Thoracic aorta (tissue), 2 donors: ENCODE data around the gene C6orf15. TPM values are rescaled to one million over a fixed set of nuclear protein-coding genes. Genes with fewer than 3 reads are reported as not detected.

ENCODE experiments used
- ATAC-seq: fragments of 150-250 bp; one replicate; pipeline ENCODE4 v1.8.0; 2017; ENCODE audit warnings: low read depth; ENCODE audit not compliant: insufficient number of reproducible peaks, low FRiP score
- DNase-seq: peaks from one replicate; pipeline ENCODE4 v3.0.0-alpha.2; 2020; ENCODE audit warnings: low spot score
- H3K27ac ChIP-seq, 2 donors: fragments of 200-600 bp; sonication (generic); 1 replicate in 1 of 2; 2 replicates in 1 of 2; pipeline ENCODE4 v1.5.1; 2016; ENCODE audit warnings: mild to moderate bottlenecking in 2 of 2, moderate library complexity in 2 of 2
- H3K27me3 ChIP-seq: fragments of 200-600 bp; sonication (generic); replicated peaks from 2 replicates; pipeline ENCODE4 v1.6.0; 2016; ENCODE audit warnings: mild to moderate bottlenecking; ENCODE audit not compliant: insufficient read depth
- H3K36me3 ChIP-seq: fragments of 200-600 bp; sonication (generic); one replicate; pipeline ENCODE4 v1.5.1; 2016
- H3K4me1 ChIP-seq, 2 donors: fragments of 200-600 bp; sonication (generic); 1 replicate in 1 of 2; 2 replicates in 1 of 2; pipeline versions ENCODE4 v1.5.1 to v1.6.0; 2016; ENCODE audit warnings: low read depth in 2 of 2, mild to moderate bottlenecking in 1 of 2; ENCODE audit not compliant: control insufficient read depth in 1 of 2
- H3K4me3 ChIP-seq: fragments of 200-600 bp; sonication (generic); 2 replicates; pipeline ENCODE4 v1.5.1; 2016; ENCODE audit warnings: mild to moderate bottlenecking
- H3K9me3 ChIP-seq: fragments of 200-600 bp; sonication (generic); 2 replicates; pipeline ENCODE4 v1.5.1; 2016
- total RNA-seq, 2 donors: library from RNA; depleted of rRNA; stranded (reverse); fragments of >200 nt; gene quantifications; one replicate each; pipeline versions ENCODE4 v1.1.0 to v1.2.3, GENCODE V29; 2016
- TF ChIP-seq, protein P1 (sequence below): fragments of 200-600 bp; sonication (generic); IDR thresholded peaks from one replicate; pipeline ENCODE4 v1.5.1; 2019; ENCODE audit warnings: antibody characterized with exemption

C6orf15 gene
- total RNA-seq, 2 donors from 2014 or later: not detected

DNA sequence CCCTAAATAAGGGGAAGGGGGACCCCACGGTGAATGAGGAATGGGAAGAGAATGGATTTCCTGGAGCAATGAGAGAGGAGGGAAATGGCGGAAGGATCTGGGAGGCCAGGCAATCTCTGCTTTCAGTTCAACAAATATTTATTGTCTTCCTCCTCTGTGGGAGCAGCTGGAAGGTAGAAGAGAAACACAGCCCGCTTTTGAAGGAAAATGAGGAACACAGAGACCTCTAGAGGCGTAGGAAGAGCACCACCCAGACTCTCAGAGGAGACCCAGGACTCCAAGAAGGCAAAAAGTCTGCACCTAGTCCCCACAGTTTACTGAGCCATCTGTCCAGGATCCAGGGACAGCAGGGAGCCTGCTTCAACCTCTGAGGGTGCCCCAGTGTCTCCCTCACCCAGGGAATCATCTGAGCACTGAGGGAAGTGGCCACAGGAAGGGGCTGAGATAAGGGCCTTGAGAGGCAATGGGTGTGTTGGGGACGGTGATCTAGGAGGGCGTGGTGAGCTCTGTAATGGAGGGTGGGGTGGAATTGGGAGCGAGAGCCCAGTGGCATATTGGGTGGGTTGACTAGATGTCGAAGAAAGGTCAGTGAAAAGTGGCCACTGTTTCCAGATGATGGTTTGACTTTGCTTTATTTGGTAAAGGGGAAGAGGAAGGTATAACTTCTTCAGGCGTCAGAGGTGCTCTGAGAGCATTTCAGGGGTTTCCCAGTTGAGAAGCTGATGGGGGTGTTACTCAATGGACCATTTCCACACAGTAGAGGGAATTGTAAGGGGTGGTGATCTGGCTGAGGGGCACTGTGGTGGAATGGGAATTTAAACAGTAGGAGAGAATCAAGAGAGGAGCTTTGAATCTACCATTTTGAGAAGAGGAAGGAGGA, 2.8 kb upstream of the C6orf15 start:
- Histone ChIP-seq H3K4me3 (peak overlapping the region; percentile 60), H3K9me3 (no peaks in the 10 kb centered on the region), H3K36me3 (no peaks in the 10 kb centered on the region), H3K4me1 (peaks cover 6 to 37% of the 10 kb centered on the region in 2 donors), H3K27me3 (no peaks in the 10 kb centered on the region), H3K27ac (peak overlapping the region; percentile 63 to 74)
- DNase-seq (no peak), ATAC-seq (no peak)
- TF ChIP-seq, protein P1, sequence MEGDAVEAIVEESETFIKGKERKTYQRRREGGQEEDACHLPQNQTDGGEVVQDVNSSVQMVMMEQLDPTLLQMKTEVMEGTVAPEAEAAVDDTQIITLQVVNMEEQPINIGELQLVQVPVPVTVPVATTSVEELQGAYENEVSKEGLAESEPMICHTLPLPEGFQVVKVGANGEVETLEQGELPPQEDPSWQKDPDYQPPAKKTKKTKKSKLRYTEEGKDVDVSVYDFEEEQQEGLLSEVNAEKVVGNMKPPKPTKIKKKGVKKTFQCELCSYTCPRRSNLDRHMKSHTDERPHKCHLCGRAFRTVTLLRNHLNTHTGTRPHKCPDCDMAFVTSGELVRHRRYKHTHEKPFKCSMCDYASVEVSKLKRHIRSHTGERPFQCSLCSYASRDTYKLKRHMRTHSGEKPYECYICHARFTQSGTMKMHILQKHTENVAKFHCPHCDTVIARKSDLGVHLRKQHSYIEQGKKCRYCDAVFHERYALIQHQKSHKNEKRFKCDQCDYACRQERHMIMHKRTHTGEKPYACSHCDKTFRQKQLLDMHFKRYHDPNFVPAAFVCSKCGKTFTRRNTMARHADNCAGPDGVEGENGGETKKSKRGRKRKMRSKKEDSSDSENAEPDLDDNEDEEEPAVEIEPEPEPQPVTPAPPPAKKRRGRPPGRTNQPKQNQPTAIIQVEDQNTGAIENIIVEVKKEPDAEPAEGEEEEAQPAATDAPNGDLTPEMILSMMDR: no peak

DNA sequence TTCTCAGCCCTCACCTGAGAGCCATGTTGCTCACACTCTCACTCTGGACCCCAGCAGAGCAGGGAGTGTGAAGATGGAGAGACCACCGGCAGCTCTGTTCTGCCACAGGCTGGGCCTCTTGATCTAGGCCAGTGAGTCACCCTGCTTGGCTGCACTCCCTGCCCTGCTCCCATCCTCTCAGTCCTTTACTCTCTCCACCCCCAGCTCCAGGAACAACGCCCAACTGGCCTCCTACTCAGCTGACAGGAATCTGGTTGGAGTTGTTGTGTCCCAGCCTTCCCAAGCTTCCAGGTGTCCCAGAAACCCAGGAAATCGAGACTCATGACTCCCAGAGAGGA, 2.1 kb upstream of the C6orf15 start, which contains the start of gene PSORS1C1:
Gene PSORS1C1, plus strand, starts transcription at position 260 of the 338 bp plus-strand sequence. CDS start 14,833 bp downstream, outside the sequence.
- Histone ChIP-seq H3K9me3 (no peaks in the 10 kb centered on the region), H3K27me3 (no peaks in the 10 kb centered on the region), H3K4me3 (peak within 1 kb of the TSS; percentile 60), H3K36me3 (no peaks in the 10 kb centered on the region), H3K4me1 (peaks cover 6 to 37% of the 10 kb centered on the region in 2 donors), H3K27ac (peak within 1 kb of the TSS; percentile 63 to 74)
- TF ChIP-seq, protein P1: no peak
- peak; percentile 67 for ATAC-seq
- DNase-seq: peak; percentile 86

DNA sequence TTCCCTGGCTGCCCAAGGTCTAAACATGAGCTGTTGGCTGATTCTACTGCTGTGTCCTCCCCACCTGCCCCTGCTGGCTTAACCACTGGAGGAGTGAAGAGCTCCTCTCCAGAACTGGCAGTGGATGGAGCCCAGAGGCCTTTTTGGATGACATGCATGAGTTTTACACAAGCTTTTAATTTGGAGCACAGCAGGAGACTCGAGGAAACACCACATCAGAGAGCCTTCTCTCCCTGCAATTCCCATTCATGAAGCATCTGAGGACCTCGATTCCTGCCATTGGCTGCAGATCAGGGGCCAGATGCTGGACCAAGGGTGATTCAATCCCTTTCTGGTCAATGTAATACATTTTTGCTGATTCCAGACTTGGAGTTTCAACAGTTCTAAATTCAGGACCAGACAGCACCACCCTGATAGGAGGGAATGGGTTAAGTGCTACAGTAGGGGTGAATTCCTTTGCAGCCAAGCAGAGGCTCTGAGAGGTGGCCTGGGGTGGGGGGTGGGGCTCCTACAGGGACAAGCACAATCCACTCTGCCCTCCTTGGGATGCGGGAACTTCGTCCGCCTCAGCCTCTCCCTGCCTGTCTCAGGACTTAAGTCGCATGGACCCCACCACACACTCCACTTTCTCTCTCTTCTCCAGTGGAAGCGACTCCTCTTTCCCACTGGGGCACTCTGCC, 1.6 kb upstream of the C6orf15 start:
- no peaks in the 10 kb centered on the region for H3K9me3 ChIP-seq
- H3K27me3 ChIP-seq: no peaks in the 10 kb centered on the region
- H3K36me3 ChIP-seq: no peaks in the 10 kb centered on the region
- ATAC-seq (peak; percentile 28), DNase-seq (no peak)
- TF ChIP-seq, protein P1: no peak
- no peak overlapping the region for H3K4me3 ChIP-seq
- H3K27ac ChIP-seq: peak overlapping the region in 1 of 2 donors; percentile 63
- H3K4me1 ChIP-seq: peaks cover 6 to 37% of the 10 kb centered on the region in 2 donors

DNA sequence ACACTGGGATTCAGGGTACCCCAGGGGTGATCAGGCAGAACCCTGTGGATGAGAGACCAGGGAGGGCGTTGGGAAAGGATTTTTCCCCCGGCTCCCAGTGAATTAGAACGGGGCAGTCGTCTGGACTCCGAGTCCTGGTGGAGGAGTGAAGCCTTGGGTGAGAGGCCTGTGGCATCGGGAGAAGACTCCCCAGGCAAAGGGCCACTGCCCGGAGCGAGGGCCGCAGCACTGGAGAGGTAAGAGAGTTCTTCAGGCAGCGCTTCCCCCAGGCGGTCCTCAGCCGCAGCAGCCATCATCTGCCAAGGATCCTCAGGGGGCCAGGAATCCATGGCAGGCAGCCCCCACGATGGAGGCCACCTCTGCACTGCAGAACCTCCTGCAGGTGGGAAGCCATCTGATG, 663 bp downstream of the C6orf15 start:
- no peak for ATAC-seq
- H3K4me1 ChIP-seq: peaks cover 6 to 30% of the 10 kb centered on the region in 2 donors
- no peak overlapping the region for H3K4me3 ChIP-seq
- H3K36me3 ChIP-seq: no peaks in the 10 kb centered on the region
- no peak for DNase-seq
- no peak overlapping the region for H3K27ac ChIP-seq
- no peaks in the 10 kb centered on the region for H3K9me3 ChIP-seq
- H3K27me3 ChIP-seq: no peaks in the 10 kb centered on the region
- TF ChIP-seq, protein P1: no peak
